Measurements from ENCODE around the gene NAAA.
A peak's percentile ranks its signal among the peaks of the same experiment; 100 is the strongest.
"Not testable (repeated sequence)": the region's sequence is repeated elsewhere in the genome, so short reads cannot be mapped to it uniquely, and the experiment has no call there.

NAAA gene

GRCh38 chr4:75940692-75941253, at the start of gene NAAA:
Gene NAAA, minus strand, starts transcription at chr4:75941013. Its CDS starts 64 bp downstream, at chr4:75940949.
- DNase-seq: peak; percentile 52

GRCh38 chr4:75989846-75990528, 49.2 kb upstream of the NAAA start:
- no peak for DNase-seq

GRCh38 chr4:75985116-75985515, 44.3 kb upstream of the NAAA start:
- DNase-seq: no peak

GRCh38 chr4:75980576-75980975, 39.8 kb upstream of the NAAA start:
- no peak for DNase-seq

- no peak for DNase-seq
Measured at GRCh38 chr4:75976177-75976576, 35.4 kb upstream of the NAAA start.

GRCh38 chr4:75973766-75974165, 33.0 kb upstream of the NAAA start:
- DNase-seq: no peak

- no peak for DNase-seq
Measured at GRCh38 chr4:75968084-75968483, 27.3 kb upstream of the NAAA start.

- DNase-seq: no peak
Measured at GRCh38 chr4:75963558-75963957, 22.7 kb upstream of the NAAA start.

GRCh38 chr4:75962072-75962471, 21.3 kb upstream of the NAAA start:
- not testable (repeated sequence) for DNase-seq

- DNase-seq: not testable (repeated sequence)
Measured at GRCh38 chr4:75958546-75958945, 17.7 kb upstream of the NAAA start.

GRCh38 chr4:75954811-75955210, 14.0 kb upstream of the NAAA start:
- DNase-seq: not testable (repeated sequence)

- no peak for DNase-seq
Measured at GRCh38 chr4:75953509-75953908, 12.7 kb upstream of the NAAA start.

GRCh38 chr4:75950213-75950815, 9.5 kb upstream of the NAAA start:
- DNase-seq: no peak

- DNase-seq: no peak
Measured at GRCh38 chr4:75948822-75949444, 8.1 kb upstream of the NAAA start.

- no peak for DNase-seq
Measured at GRCh38 chr4:75939890-75940691, 722 bp downstream of the NAAA start.

GRCh38 chr4:75935628-75936027, 5.2 kb downstream of the NAAA start:
- DNase-seq: no peak

GRCh38 chr4:75930152-75930551, 10.7 kb downstream of the NAAA start:
- no peak for DNase-seq

- not testable (repeated sequence) for DNase-seq
Measured at GRCh38 chr4:75924916-75925315, 15.9 kb downstream of the NAAA start.

GRCh38 chr4:75924309-75924827, 16.4 kb downstream of the NAAA start:
- no peak for DNase-seq

GRCh38 chr4:75922588-75922987, 18.2 kb downstream of the NAAA start:
- no peak for DNase-seq

- no peak for DNase-seq
Measured at GRCh38 chr4:75921910-75922309, 18.9 kb downstream of the NAAA start.

GRCh38 chr4:75920327-75920726, 20.5 kb downstream of the NAAA start:
- DNase-seq: no peak

- DNase-seq: peak; percentile 55
Measured at GRCh38 chr4:75919920-75920319, 20.9 kb downstream of the NAAA start.

Measured in DMS 273 treated with DMSO at 0.1 percent for 48 hours (cell line).